Measurements from ENCODE around the gene GXYLT2.

The GXYLT2 gene

GRCh38 chr3:73007992-73008712 lies 120.3 kb downstream of the GXYLT2 start:
- TF ChIP-seq CTCF (conservative IDR thresholded peaks at IDR 0.05) (no peak), ZFX (IDR thresholded peaks at IDR 0.05) (no peak)
- H3K27ac ChIP-seq = no peak overlapping the region

- no peak overlapping the region for H3K27ac ChIP-seq
- TF ChIP-seq ZFX (IDR thresholded peaks at IDR 0.05) (no peak), CTCF (conservative IDR thresholded peaks at IDR 0.05) (no peak)
Measured at GRCh38 chr3:73009008-73009407, 121.2 kb downstream of the GXYLT2 start.

- no peak overlapping the region for H3K27ac ChIP-seq
- TF ChIP-seq CTCF (conservative IDR thresholded peaks at IDR 0.05) (no peak), ZFX (IDR thresholded peaks at IDR 0.05) (no peak)
Measured at GRCh38 chr3:73009750-73010149, 121.9 kb downstream of the GXYLT2 start.

- TF ChIP-seq CTCF (conservative IDR thresholded peaks at IDR 0.05) (no peak), ZFX (IDR thresholded peaks at IDR 0.05) (no peak)
Measured at GRCh38 chr3:73010158-73010557, 122.3 kb downstream of the GXYLT2 start.

GRCh38 chr3:73018298-73018697 lies 130.5 kb downstream of the GXYLT2 start:
- TF ChIP-seq CTCF (conservative IDR thresholded peaks at IDR 0.05) (no peak), ZFX (IDR thresholded peaks at IDR 0.05) (no peak)
- no peak overlapping the region for H3K27ac ChIP-seq

More at GRCh38 chr3:73010158-73010557, 122.3 kb downstream of the GXYLT2 start:
- no peak overlapping the region for H3K27ac ChIP-seq

GRCh38 chr3:73018790-73019441 lies 131.1 kb downstream of the GXYLT2 start:
- H3K27ac ChIP-seq = no peak overlapping the region
- no peak for TF ChIP-seq ZFX (IDR thresholded peaks at IDR 0.05)
- TF ChIP-seq CTCF (conservative IDR thresholded peaks at IDR 0.05) = no peak

- TF ChIP-seq ZFX (IDR thresholded peaks at IDR 0.05) (no peak), CTCF (conservative IDR thresholded peaks at IDR 0.05) (no peak)
- no peak overlapping the region for H3K27ac ChIP-seq
Measured at GRCh38 chr3:73021301-73021835, 133.5 kb downstream of the GXYLT2 start.
